RWPE1 (cell line): ENCODE data around the gene U2SURP.
A peak's percentile ranks its signal among the peaks of the same experiment; 100 is the strongest.

Source experiments
- CTCF ChIA-PET: fragments of 350-600 bp; sonication (Branson Sonifier 250); formaldehyde crosslinking; extraction: SDS; loops from one replicate; lab custom pipeline; 2021; lab: Yijun Ruan, JAX
- POLR2A ChIA-PET: fragments of 400-600 bp; formaldehyde crosslinking; extraction: SDS; loops from one replicate; lab custom pipeline; 2020; ENCODE audit warnings: antibody characterized with exemption; ENCODE audit not compliant: low non-redundant PET; lab: Yijun Ruan, JAX
- DNase-seq: peaks from one replicate; pipeline ENCODE4 v3.0.0; 2012; ENCODE audit warnings: low spot score
- H3K27ac ChIP-seq: fragments of 450-650 bp; 2 replicates; pipeline ENCODE4 v1.5.1; 2017
- TF ChIP-seq, protein P1 (sequence below): fragments of 450-650 bp; conservative IDR thresholded peaks from 2 replicates; pipeline ENCODE4 v1.5.1; 2017; ENCODE audit warnings: low read depth, mild to moderate bottlenecking

The U2SURP gene

DNA sequence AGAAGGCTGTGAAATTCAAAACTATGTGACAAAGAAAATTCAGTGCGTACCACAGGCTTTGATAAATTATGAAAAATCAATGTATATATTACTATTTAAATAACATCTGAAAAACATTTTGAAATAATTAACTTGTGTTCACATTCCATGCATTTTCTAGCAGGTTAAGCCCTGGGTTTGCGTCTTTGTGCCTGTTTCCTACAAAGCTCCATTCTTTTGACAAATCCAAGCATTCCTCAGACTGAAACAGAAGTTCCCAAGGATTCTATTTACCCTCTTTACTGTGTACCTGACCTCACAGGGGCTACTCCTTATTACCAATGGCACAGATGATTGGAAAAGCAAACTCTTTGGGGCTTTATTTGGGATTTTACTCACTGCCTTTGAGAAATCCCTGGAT, 39.8 kb upstream of the U2SURP start:
- TF ChIP-seq, protein P1, sequence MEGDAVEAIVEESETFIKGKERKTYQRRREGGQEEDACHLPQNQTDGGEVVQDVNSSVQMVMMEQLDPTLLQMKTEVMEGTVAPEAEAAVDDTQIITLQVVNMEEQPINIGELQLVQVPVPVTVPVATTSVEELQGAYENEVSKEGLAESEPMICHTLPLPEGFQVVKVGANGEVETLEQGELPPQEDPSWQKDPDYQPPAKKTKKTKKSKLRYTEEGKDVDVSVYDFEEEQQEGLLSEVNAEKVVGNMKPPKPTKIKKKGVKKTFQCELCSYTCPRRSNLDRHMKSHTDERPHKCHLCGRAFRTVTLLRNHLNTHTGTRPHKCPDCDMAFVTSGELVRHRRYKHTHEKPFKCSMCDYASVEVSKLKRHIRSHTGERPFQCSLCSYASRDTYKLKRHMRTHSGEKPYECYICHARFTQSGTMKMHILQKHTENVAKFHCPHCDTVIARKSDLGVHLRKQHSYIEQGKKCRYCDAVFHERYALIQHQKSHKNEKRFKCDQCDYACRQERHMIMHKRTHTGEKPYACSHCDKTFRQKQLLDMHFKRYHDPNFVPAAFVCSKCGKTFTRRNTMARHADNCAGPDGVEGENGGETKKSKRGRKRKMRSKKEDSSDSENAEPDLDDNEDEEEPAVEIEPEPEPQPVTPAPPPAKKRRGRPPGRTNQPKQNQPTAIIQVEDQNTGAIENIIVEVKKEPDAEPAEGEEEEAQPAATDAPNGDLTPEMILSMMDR, result no peak
- CTCF ChIA-PET, result interaction anchor here (2.5 kb wide), 1 partner anchor 133 kb away, joined by 9 read pairs; no protein-coding TSS in a partner anchor
- POLR2A ChIA-PET, result no interaction called here
- no peak for DNase-seq
- H3K27ac ChIP-seq, result no peak overlapping the region

DNA sequence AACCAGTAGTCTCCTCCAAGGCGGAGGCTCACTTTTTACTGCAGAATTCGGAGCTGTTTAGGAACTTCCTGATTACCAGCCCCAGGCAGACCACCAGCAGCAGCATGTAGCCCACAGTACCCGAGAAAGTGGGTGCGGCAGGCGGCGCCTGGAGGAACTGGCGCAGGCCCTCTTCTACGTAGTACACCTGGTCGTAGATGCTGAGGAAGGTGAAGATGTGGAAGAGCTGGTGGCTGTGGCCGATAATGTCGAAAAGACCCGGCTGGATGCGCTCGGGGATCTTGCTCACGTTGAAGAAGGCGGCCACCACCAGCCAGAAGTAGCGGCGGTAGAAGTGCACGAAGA, 39.2 kb upstream of the U2SURP start:
- ChIA-PET POLR2A (no interaction called here), CTCF (interaction anchor here (2.5 kb wide), 1 partner anchor 134 kb away, joined by 9 read pairs; no protein-coding TSS in a partner anchor)
- TF ChIP-seq, protein P1, result no peak
- no peak for DNase-seq
- H3K27ac ChIP-seq, result no peak overlapping the region

DNA sequence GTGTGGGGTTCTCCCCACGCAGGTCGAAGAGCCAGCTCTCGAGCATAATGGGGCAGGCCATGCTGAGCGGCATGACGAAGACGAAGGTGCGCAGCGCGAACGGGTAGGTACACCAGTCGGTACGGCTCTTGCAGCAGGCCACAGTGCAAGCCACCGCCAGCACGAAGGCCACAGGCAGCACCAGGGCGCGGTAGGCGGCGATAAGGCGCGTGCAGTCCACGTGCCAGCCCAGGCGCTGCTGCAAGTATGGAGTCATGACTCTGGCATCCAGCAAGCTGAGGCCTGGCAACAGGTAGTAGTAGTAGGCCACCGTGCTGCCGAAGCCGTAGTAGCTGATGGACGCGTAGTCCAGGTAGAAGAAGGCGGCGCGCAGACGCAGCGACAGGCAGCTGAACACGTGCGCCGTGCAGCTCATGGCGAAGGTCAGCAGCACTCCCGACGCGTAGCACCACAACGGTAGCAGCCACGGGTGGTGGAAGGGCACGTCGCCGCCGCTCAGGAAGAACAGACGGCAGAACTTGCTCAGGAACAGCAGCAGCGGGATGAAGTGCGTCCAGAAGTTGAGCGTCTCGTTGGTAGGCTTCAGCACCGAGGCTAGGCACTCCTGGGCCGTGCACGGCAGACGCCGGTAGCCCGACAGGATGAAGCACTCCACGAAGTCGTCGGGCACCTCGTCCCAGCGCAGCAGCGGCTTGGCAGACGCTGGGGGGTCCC, 38.7 kb upstream of the U2SURP start:
- no peak overlapping the region for H3K27ac ChIP-seq
- TF ChIP-seq, protein P1, result no peak
- ChIA-PET POLR2A (no interaction called here), CTCF (interaction anchor here (2.5 kb wide), 1 partner anchor 134 kb away, joined by 9 read pairs; no protein-coding TSS in a partner anchor)
- no peak for DNase-seq

DNA sequence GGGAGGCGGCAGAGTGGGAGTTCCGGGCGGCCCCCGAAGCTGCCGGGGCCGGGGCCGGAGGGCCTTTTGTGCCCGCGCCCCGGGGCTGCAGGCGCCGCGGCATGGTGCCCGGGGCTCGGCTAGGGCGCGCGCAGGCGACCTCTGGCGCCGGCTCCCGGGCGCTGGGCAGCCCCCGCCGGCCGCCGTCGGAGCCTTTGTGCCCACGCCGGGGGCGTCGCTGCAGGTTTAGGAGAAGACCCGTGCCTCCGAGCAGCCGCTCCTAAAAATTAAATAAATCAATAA, 38.2 kb upstream of the U2SURP start:
- no peak for DNase-seq
- ChIA-PET CTCF (no interaction called here), POLR2A (no interaction called here)
- H3K27ac ChIP-seq, result no peak overlapping the region
- TF ChIP-seq, protein P1, result 0 out of 2 replicates have a peak, but pooled peaks have one; percentile 7

DNA sequence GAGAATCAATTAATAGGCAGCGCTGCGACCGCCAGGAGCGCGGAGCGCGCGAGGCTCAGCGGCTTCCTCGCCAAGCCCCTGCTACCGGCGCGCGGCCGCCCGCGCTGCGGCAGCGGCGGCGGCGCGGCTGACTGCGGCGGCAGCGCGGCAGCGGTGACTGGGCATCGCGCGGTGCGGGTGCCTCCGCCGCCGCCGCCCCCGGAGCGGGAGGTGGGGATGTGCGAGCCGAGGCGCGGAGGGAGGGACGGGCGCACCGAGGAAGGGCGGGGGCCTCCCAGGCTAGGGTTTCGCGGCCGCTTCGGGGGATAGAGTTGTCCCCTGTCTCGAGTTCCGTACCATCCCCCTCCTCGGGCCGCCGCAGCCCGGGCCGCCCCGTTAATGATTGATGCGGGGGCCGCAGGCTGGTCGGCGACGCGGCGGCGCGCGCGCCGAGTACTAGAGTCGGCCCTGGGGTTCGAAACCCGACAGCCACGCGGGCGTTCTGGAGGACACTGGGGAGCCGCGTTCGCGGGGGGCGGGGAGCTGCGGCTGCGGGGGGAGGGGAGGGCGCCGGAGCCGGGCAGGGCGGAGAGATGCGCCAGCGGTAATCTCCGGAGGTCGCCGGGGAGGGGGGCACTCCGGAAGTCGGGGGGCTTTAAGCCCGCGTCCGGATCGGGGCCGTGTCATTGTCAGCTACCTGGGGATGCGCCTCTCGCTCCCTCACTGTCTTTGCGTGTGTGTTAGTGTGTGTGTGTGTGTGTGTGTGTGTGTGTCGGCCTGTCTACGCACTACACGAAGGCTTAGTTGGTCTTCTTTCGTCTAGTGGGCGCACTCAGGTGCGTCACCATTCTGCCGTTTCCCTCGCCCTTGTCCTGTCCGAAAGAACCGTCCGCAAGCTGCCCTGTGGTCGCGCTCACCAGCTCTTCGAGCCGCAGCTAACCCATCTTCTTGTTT, 37.6 kb upstream of the U2SURP start, which contains the start of gene PAQR9:
TSS of gene PAQR9 (minus strand) at position 159 of the 933 bp plus-strand sequence. CDS start 338 bp downstream, outside the sequence.
- peak; percentile 23 for DNase-seq
- POLR2A ChIA-PET, result no interaction called here

DNA sequence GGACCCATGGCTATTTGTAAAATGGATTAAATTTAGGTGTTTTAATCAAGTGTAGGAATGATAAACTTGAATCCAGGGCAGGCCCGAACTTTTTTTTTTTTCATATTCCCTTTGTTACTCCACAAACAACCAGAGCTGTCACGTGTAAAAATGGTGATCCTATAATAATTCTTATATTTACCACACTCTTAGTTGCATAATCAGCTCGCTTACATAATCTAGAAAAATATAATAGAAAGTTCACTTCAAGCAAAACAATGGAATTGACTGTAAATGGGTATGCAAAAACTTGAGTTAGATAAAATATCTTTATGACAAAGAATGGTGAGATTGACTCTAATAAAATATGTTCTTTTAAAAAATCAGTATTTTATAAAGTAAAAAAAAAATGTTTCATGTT, 35.8 kb upstream of the U2SURP start:
- TF ChIP-seq, protein P1, result no peak
- no peak overlapping the region for H3K27ac ChIP-seq
- CTCF ChIA-PET, result interaction anchor here (0.6 kb wide), 1 partner anchor 148 kb away, joined by 4 read pairs; no protein-coding TSS in a partner anchor
- POLR2A ChIA-PET, result no interaction called here
- DNase-seq, result no peak

More for the DNA sequence above, 37.6 kb upstream of the U2SURP start, which contains the start of gene PAQR9:
- TF ChIP-seq, protein P1, result no peak
- CTCF ChIA-PET, result interaction anchor here (0.6 kb wide), 1 partner anchor 135 kb away, joined by 3 read pairs; no protein-coding TSS in a partner anchor
- no peak within 1 kb of the TSS for H3K27ac ChIP-seq
